GM21786 (cell line): ENCODE measurements around the gene ATXN7.

Source experiments
- ATAC-seq: cut with Tn5 transposase; IDR thresholded peaks from one replicate; pipeline ENCODE4 v1.9.1; 2021; ENCODE audit not compliant: unreplicated experiment

ATXN7 gene

GRCh38 chr3:64039981-64040733 is 176.5 kb downstream of the ATXN7 start:
- ATAC-seq: no peak

GRCh38 chr3:64042952-64043351 is 179.3 kb downstream of the ATXN7 start:
- no peak for ATAC-seq

GRCh38 chr3:64046592-64046991 is 182.9 kb downstream of the ATXN7 start:
- ATAC-seq: no peak

- ATAC-seq: no peak
Measured at GRCh38 chr3:64046996-64047594, 183.4 kb downstream of the ATXN7 start.

GRCh38 chr3:64047787-64048186 is 184.1 kb downstream of the ATXN7 start:
- ATAC-seq: no peak

GRCh38 chr3:64048631-64049061 is 185.0 kb downstream of the ATXN7 start:
- no peak for ATAC-seq

- ATAC-seq: no peak
Measured at GRCh38 chr3:64049136-64049535, 185.5 kb downstream of the ATXN7 start.

- no peak for ATAC-seq
Measured at GRCh38 chr3:64049832-64050231, 186.2 kb downstream of the ATXN7 start.
